B cell (primary cell): ENCODE results near the gene CHST11. TPM values are rescaled to one million over a fixed set of nuclear protein-coding genes. Genes with fewer than 3 reads are reported as not detected.

Experiments used
- ATAC-seq: fragments of 200-7000 bp; cut with Tn5 transposase; one replicate; pipeline ENCODE4 v1.10.0; 2021; ENCODE audit warnings: low read depth, mild to moderate bottlenecking, moderate number of reproducible peaks, moderate library complexity
- CTCF ChIA-PET: fragments of 350-600 bp; sonication (Branson Sonifier 250); formaldehyde crosslinking; loops from one replicate; lab custom pipeline; 2021; ENCODE audit warnings: antibody characterized with exemption, inconsistent platforms; lab: Charles Lee
- POLR2A ChIA-PET: fragments of 350-600 bp; sonication (Branson Sonifier 250); formaldehyde crosslinking; loops from one replicate; lab custom pipeline; 2021; ENCODE audit warnings: antibody characterized with exemption; lab: Charles Lee
- DNase-seq: peaks from one replicate; pipeline ENCODE4 v3.0.0; 2013
- H2AFZ ChIP-seq: 2 replicates; pipeline ENCODE4 v1.6.1; 2012; ENCODE audit warnings: mild to moderate bottlenecking, low read depth, low read length; ENCODE audit not compliant: insufficient read depth, poor library complexity, severe bottlenecking
- H3K27ac ChIP-seq, 2 donors: 1 replicate in 1 of 2; 2 replicates in 1 of 2; pipeline ENCODE4 v1.5.1; 2012 to 2013; ENCODE audit warnings: low read length in 2 of 2, mild to moderate bottlenecking in 2 of 2, moderate library complexity in 1 of 2
- H3K27me3 ChIP-seq, 4 experiments: fragments of 200-600 bp in 1 of 4; sonication (generic) in 1 of 4; replicated peaks in 1 of 4; 1 replicate in 2 of 4; 2 replicates in 2 of 4; pipeline versions ENCODE4 v1.6.1 to v1.7.0; 2013 to 2016; ENCODE audit warnings: low read length in 3 of 4, mild to moderate bottlenecking in 2 of 4, mixed read lengths in 1 of 4, moderate library complexity in 1 of 4; ENCODE audit not compliant: insufficient read depth in 4 of 4, control insufficient read depth in 3 of 4; ENCODE audit errors: control extremely low read depth in 1 of 4
- H3K36me3 ChIP-seq, 2 experiments: replicated peaks in 1 of 2; 1 replicate in 1 of 2; 2 replicates in 1 of 2; pipeline versions ENCODE4 v1.6.1 to v1.7.1; 2013; ENCODE audit warnings: low read length in 1 of 2; ENCODE audit not compliant: insufficient read depth in 2 of 2, control insufficient read depth in 1 of 2; ENCODE audit errors: control extremely low read depth in 1 of 2, extremely low read depth in 1 of 2
- H3K4me1 ChIP-seq, 2 donors: fragments of 200-600 bp in 1 of 2; sonication (generic) in 1 of 2; 1 replicate in 1 of 2; 2 replicates in 1 of 2; pipeline versions ENCODE4 v1.5.1 to v1.6.1; 2013 to 2017; ENCODE audit warnings: low read length in 2 of 2; ENCODE audit not compliant: control insufficient read depth in 2 of 2, insufficient read depth in 2 of 2
- H3K4me2 ChIP-seq: replicated peaks from 2 replicates; pipeline ENCODE3; 2012; ENCODE audit warnings: mild to moderate bottlenecking, low read depth, low read length; ENCODE audit not compliant: poor library complexity, severe bottlenecking
- H3K4me3 ChIP-seq, 5 experiments: fragments of 200-600 bp in 1 of 5; sonication (generic) in 1 of 5; 1 replicate in 3 of 5; 2 replicates in 2 of 5; pipeline versions ENCODE4 v1.5.1 to v1.7.0; 2011 to 2016; ENCODE audit warnings: low read length in 4 of 5, mild to moderate bottlenecking in 4 of 5, low read depth in 2 of 5, control low read depth in 1 of 5, moderate library complexity in 1 of 5; ENCODE audit not compliant: insufficient read depth in 1 of 5; ENCODE audit errors: control extremely low read depth in 1 of 5, extremely low read depth in 1 of 5
- H3K79me2 ChIP-seq: fragments of 200-600 bp; sonication (generic); one replicate; pipeline ENCODE4 v1.6.0; 2016; ENCODE audit warnings: low read length; ENCODE audit not compliant: control insufficient read depth, insufficient read depth
- H3K9ac ChIP-seq: fragments of 200-600 bp; sonication (generic); 2 replicates; pipeline ENCODE4 v1.6.1; 2017; ENCODE audit warnings: mild to moderate bottlenecking, low read length, moderate library complexity
- H3K9me3 ChIP-seq, 3 donors: one replicate each; pipeline versions ENCODE4 v1.6.1 to v1.7.1; 2013; ENCODE audit warnings: low read length in 2 of 3; ENCODE audit not compliant: control insufficient read depth in 2 of 3, insufficient read depth in 1 of 3; ENCODE audit errors: control extremely low read depth in 1 of 3
- H4K20me1 ChIP-seq: 2 replicates; pipeline ENCODE4 v1.6.0; 2012; ENCODE audit warnings: mild to moderate bottlenecking, low read length; ENCODE audit not compliant: insufficient read depth, control insufficient read depth, poor library complexity, severe bottlenecking
- H3K27ac Mint-ChIP-seq: one replicate; pipeline ENCODE4 v1.8.0; 2021; ENCODE audit warnings: mixed read lengths
- H3K27me3 Mint-ChIP-seq: one replicate; pipeline ENCODE4 v1.8.0; 2021; ENCODE audit warnings: mixed read lengths
- H3K4me1 Mint-ChIP-seq: one replicate; pipeline ENCODE4 v1.8.0; 2021; ENCODE audit warnings: mixed read lengths
- H3K4me3 Mint-ChIP-seq: one replicate; pipeline ENCODE4 v1.8.0; 2021; ENCODE audit warnings: mixed read lengths
- H3K9me3 Mint-ChIP-seq: one replicate; pipeline ENCODE4 v1.8.0; 2022; ENCODE audit warnings: mixed read lengths; ENCODE audit not compliant: insufficient read depth
- CTCF ChIP-seq: fragments of 200-600 bp; IDR thresholded peaks from one replicate; pipeline ENCODE4 v1.8.0; 2022; ENCODE audit warnings: antibody characterized with exemption, mild to moderate bottlenecking
- EZH2 ChIP-seq: IDR thresholded peaks from 2 replicates; pipeline ENCODE4 v1.6.1; 2012; ENCODE audit warnings: borderline replicate concordance, low read depth, mild to moderate bottlenecking, moderate library complexity, low read length; ENCODE audit not compliant: insufficient read depth, poor library complexity, severe bottlenecking
- WGBS: methylation state at CpG from one replicate; pipeline ENCODE4 v1.1.5; 2013; ENCODE audit warnings: missing lambda C conversion rate; ENCODE audit not compliant: insufficient coverage; 5-methylcytosine and 5-hydroxymethylcytosine counted together
- intact Hi-C: fragments of 100-400 bp; cut with micrococcal nuclease; formaldehyde crosslinking; loops from one replicate; pipeline ENCODE4 v1.10.0; 2022
- polyA plus RNA-seq: library from polyadenylated mRNA; depleted of rRNA; stranded (reverse); fragments of >200 nt; gene quantifications from 2 replicates; pipeline ENCODE4 v1.2.3, GENCODE V29; 2012
- total RNA-seq, 2 donors: library from RNA; stranded (reverse); fragments of 120-200 nt in 1 of 2; gene quantifications; 1 replicate in 1 of 2; 2 replicates in 1 of 2; pipeline versions ENCODE4 v1.2.3 to v1.2.4, GENCODE V29; 2013 to 2022

The CHST11 gene
- total and polyA plus RNA-seq, 2 donors (not counting 1 experiment from before 2014, with no cell fraction given), result 46.3 to 152 TPM

- H2AFZ ChIP-seq, result no peak overlapping the region
- H3K9ac ChIP-seq, result no peak overlapping the region
- H3K4me3 ChIP-seq, result no peak overlapping the region
- ChIA-PET CTCF (interaction anchor here (0.7 to 1.0 kb wide), 3 partner anchors 20 to 82 kb away, joined by 3 read pairs; no protein-coding TSS in a partner anchor), POLR2A (interaction anchor here (0.7 kb wide), 1 partner anchor 11 kb away, joined by 4 read pairs; no protein-coding TSS in a partner anchor)
- no peaks in the 10 kb centered on the region for H3K27me3 Mint-ChIP-seq
- no peak for DNase-seq
- H3K27ac ChIP-seq, result no peak overlapping the region
- H3K79me2 ChIP-seq, result peaks cover 93% of the 10 kb centered on the region
- peaks cover 0 to 21% of the 10 kb centered on the region in 2 experiments for H3K36me3 ChIP-seq
- peaks cover 28% of the 10 kb centered on the region for H3K4me1 Mint-ChIP-seq
- H3K27ac Mint-ChIP-seq, result peak overlapping the region; percentile 32
- no peak for ATAC-seq
- H3K4me2 ChIP-seq, result no peak overlapping the region
- TF ChIP-seq EZH2, result no peak
- TF ChIP-seq CTCF, result no peak
- no peaks in the 10 kb centered on the region for H3K9me3 Mint-ChIP-seq
- no peaks in the 10 kb centered on the region for H3K27me3 ChIP-seq
- H3K4me1 ChIP-seq, result peaks cover 4 to 7% of the 10 kb centered on the region in 2 donors
- WGBS, result 100% methylated on average over 1 of the region's 10 CpGs
- no peaks in the 10 kb centered on the region for H3K9me3 ChIP-seq
- peaks cover 31% of the 10 kb centered on the region for H4K20me1 ChIP-seq
- intact Hi-C loops, result no loop called here
- H3K4me3 Mint-ChIP-seq, result no peak overlapping the region
Observed at GRCh38 chr12:104727726-104728465, 271.1 kb downstream of the CHST11 start.

GRCh38 chr12:104729091-104729490, 272.3 kb downstream of the CHST11 start:
- peaks cover 92% of the 10 kb centered on the region for H3K79me2 ChIP-seq
- H3K27ac Mint-ChIP-seq, result no peak overlapping the region
- CTCF ChIA-PET, result no interaction called here

More at GRCh38 chr12:104729091-104729490, 272.3 kb downstream of the CHST11 start:
- H3K27ac ChIP-seq, result no peak overlapping the region
- H2AFZ ChIP-seq, result no peak overlapping the region
- H4K20me1 ChIP-seq, result peaks cover 33% of the 10 kb centered on the region
- no peaks in the 10 kb centered on the region for H3K27me3 ChIP-seq
- intact Hi-C loops, result no loop called here
- no peaks in the 10 kb centered on the region for H3K4me1 ChIP-seq
- POLR2A ChIA-PET, result no interaction called here
- 86% methylated on average over 1 of the region's 1 CpG for WGBS
- H3K4me1 Mint-ChIP-seq, result peaks cover 21% of the 10 kb centered on the region
- H3K9me3 ChIP-seq, result no peaks in the 10 kb centered on the region
- peaks cover 0 to 21% of the 10 kb centered on the region in 2 experiments for H3K36me3 ChIP-seq
- no peak overlapping the region for H3K4me2 ChIP-seq
- no peaks in the 10 kb centered on the region for H3K27me3 Mint-ChIP-seq
- no peak overlapping the region for H3K4me3 Mint-ChIP-seq
- H3K9me3 Mint-ChIP-seq, result no peaks in the 10 kb centered on the region
- TF ChIP-seq CTCF (no peak), EZH2 (no peak)
- no peak overlapping the region for H3K4me3 ChIP-seq
- H3K9ac ChIP-seq, result no peak overlapping the region
- ATAC-seq (no peak), DNase-seq (no peak)
